ENCODE results near the gene RAB11A.

Gene RAB11A

DNA sequence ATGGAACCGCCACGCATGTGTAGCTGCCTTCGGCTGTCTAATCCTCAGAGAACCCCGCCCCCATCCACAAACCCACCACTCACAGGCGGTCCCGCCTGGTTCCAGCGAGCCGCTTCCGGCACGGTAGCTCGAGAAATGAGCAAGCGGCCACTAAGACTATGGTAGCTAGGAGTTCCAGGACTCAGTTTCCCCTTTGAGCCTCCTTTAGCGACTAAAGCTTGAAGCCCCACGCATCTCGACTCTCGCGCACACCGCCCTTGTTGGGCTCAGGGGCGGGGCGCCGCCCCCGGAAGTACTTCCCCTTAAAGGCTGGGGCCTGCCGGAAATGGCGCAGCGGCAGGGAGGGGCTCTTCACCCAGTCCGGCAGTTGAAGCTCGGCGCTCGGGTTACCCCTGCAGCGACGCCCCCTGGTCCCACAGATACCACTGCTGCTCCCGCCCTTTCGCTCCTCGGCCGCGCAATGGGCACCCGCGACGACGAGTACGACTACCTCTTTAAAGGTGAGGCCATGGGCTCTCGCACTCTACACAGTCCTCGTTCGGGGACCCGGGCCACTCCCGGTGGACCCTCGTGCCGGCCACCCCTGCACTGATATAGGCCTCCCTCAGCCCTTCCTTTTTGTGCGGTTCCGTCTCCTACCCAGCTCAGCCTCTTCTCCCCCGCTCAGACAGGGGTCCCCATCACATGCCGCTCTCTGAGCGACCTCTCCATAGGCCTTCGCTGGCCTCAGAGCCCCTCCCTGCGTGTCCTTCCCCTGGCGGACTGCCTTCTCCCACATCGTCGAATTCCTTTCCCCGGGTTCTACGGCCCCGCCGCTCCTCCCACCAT is at the start of gene RAB11A:
TSS of gene RAB11A (plus strand) at position 366 of the 828 bp plus-strand sequence. CDS start at position 461, 95 bp downstream.
- peak; percentile 92 to 98 for DNase-seq (ENCODE audit: low read depth in 1 of 2, low spot score in 1 of 2)

DNA sequence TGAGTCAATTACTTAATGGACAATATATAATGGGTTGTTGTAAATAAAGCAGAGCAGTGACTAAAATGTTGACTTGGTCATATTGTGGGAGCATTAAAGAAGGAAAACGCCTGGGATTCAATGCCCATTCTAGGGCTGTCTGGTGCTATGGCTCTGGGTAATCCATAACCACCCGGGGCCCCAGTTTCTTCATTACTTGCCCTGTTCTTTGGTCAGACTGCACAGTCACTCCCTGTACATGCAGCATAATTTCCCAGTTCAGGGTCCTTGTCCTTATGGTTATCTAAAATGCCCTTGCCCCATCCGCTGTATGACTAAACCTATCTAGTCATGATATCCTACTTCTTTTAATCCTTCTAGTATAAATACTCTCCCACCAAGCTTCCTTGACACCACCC is 49.7 kb upstream of the RAB11A start:
- no peak for DNase-seq (ENCODE audit: low read depth in 1 of 2, low spot score in 1 of 2)

DNA sequence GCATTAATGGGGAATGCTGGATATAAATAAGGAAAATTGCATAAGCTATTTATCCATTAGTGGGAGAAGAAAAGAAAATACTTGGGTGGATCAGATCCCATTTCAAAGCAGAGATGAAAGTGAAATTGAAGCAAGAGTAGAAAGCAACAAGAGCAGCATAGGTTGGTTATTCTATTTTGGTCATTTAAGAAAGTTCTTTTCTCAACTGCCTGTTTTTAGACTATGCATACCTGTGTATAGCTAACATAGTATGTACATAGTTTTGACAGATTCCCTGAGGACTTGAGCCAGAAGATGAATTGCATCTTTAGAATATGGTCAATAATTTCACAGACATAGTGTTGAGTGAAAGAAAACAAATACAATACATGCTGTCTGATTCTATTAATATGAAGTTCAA is 48.2 kb upstream of the RAB11A start:
- DNase-seq (ENCODE audit: low read depth in 1 of 2, low spot score in 1 of 2), result no peak

DNA sequence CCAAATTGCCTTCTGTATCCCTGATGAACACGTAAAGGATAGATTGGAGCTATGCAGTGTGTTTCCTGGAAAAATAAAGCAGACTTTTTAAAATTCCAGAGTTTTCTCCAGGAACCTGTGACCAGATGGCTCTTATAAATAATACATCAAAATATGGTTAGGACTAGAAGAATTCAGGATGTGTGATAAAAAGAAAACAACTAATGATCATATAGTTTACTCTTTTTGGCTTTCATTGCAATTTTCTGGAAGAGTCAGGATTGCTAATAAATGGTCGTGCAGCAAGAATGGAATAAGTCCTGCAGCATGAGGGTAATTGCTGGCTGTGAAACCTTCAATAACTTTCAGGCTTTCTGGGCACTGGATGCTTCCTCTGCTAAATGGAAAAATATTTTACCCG is 47.0 kb upstream of the RAB11A start:
- no peak for DNase-seq (ENCODE audit: low read depth in 1 of 2, low spot score in 1 of 2)

DNA sequence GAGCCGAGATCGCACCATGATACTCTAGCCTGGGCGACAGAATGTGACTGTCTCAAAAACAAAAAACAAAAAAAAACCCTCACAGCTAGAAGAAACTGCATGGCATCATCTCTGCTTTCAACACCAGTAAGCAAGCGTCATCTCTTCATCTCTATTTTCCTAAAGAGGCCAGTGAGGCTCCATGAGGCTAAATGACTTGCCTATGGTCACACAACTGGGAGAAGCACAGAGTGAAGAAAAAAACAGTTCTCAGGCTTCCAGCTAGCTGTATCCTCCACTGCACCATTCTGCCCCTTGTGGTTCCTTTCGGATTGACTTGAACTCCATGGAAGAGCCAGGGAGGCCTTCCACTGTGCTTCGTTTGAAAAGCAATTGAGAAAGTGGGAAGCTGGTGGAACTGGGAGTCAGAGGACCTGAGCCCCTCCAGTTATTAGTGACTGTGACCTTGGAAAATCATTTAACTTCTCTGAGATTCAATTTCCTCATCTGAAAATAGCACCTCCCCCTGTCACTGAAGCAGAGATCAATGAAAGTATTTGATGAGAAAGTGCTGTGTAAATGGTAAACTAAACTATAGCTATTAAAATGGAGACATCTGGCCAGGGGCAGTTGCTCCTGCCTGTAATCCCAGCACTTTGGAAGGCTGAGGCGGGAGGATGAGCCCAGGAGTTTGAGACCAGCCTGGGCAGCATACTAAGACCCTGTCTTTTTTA is 45.1 kb upstream of the RAB11A start:
- DNase-seq (ENCODE audit: low read depth in 1 of 2, low spot score in 1 of 2), result no peak

DNA sequence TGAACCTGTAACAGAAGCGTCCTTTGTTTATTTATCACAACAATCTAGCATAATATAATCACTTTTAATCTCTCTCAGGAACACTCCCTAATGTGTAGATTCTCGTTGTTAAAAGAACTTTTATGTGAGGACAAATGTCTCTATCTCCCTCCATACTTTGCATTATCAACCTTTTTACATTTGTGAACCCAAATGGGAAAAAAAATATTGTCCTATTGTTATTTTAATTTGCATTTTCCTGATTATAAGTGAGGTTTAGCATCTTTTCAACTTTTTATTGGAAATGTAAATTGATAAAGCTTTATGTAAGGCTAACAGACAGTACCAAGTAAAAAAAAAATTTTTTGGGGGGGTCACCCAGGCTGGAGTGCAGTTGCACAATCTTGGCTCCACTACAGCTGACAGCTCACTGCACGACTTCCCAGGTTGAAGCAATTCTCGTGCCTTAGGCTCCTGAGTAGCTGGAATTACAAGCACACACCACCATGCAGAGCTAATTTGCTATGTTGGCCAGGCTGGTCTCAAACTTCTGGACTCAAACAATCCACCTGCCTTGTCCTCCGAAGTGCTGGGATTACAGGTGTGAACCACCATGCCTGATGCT is 44.2 kb upstream of the RAB11A start:
- no peak for DNase-seq (ENCODE audit: low read depth in 1 of 2, low spot score in 1 of 2)

DNA sequence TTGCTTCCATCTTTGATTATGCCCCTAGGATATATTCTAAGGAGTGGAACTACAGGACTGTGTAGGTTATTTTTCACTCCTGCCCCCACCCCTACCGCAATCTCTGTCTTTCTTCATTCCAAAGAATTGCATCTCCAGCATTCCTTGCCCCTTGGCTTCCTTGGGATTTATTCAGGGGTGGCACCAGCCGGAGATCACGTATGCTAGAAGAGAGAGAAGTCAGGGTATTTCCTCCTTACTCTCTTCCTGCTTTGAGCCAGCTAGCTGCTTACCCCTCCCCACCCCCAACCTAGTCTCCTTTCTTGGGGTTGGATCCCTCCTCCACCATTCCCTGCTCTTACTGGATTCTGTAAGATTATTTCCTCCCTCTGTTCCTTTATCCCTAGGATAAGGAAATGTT is 42.2 kb upstream of the RAB11A start:
- DNase-seq (ENCODE audit: low read depth in 1 of 2, low spot score in 1 of 2), result no peak

DNA sequence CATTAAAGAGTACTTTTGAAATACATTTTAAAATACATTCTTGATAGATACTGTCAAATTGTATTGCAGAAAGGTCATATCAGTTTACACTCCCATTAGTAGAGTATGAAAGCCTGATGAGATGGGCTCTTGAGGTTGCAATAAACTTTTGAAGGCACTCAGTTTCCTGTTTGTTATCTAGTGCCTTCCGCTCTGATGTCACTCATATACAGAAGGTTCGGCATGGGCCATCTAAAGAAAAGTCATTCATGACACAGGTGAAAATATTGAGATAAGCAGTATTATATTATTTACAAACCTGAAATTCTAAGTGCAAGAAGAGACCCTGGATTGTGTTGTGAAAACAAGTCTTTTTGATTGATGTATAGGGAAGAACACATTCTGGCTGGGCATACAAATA is 40.7 kb upstream of the RAB11A start:
- no peak for DNase-seq (ENCODE audit: low read depth in 1 of 2, low spot score in 1 of 2)

DNA sequence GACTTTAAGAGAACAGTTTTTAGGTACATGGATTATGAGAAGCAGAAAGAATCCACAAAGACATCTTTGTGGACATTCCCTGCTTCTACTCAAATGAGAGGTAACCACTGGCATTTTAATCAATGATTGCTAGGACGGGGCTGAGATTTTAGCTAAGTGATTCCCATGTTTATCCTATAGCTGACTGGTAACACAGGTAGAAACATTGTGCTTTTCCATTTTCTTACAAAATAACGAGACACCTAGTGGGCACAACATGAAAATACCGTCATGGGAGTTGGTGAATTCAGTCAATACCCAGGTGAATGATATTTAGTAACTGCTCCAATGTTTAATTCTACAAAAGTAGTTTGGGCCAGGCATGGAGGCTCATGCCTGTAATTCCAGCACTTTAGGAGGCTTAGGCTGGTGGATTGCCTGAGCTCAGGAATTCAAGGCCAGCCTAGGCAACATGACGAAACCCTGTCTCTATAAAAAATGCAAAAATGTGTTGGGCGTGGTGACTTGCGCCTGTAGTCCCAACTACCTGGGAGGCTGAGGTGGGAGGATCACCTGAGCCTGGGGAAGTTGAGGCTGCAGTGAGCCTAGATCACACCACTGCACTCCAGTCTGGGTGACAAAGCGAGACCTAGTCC is 40.0 kb upstream of the RAB11A start:
- no peak for DNase-seq (ENCODE audit: low read depth in 1 of 2, low spot score in 1 of 2)

DNA sequence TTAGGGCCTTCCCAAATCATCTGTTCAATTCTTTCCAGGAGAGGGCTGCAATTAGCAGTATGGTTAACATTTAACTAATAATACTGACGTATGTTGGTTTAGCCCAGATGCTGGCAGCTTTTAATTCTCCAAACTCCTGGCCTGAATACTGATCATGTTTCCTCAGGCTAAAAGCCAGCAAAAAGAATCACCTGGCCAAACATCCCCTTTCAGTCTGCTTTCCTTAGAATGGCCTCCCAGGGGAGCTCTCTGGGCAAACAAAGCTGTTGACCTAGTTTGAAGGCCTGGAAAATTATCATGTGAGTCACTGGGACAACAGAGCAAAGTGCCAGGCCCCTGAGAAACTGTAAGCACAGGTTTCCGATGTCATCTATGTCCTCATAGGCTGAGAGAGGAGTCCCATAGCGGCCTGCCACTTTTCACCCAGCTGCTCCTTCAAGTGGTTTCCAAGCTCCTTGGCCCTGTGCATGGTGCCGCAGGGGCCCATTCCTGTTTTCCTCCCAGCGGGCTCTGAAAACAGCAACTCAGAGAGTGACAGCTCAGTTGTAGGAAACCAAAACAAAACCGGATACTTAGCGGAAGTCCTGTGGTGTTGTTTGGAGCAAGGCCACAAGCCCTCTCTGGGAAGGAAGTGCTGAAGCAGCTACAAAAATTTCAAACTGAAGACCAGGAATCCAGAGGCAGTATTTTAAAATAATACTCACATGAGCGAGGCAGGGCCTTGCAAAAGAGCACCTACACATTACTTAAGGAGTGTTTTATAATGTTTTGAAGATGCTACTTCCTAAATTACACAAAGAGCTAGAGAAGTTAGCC is 36.5 kb upstream of the RAB11A start:
- peak; percentile 28 to 33 for DNase-seq (ENCODE audit: low read depth in 1 of 2, low spot score in 1 of 2)

DNA sequence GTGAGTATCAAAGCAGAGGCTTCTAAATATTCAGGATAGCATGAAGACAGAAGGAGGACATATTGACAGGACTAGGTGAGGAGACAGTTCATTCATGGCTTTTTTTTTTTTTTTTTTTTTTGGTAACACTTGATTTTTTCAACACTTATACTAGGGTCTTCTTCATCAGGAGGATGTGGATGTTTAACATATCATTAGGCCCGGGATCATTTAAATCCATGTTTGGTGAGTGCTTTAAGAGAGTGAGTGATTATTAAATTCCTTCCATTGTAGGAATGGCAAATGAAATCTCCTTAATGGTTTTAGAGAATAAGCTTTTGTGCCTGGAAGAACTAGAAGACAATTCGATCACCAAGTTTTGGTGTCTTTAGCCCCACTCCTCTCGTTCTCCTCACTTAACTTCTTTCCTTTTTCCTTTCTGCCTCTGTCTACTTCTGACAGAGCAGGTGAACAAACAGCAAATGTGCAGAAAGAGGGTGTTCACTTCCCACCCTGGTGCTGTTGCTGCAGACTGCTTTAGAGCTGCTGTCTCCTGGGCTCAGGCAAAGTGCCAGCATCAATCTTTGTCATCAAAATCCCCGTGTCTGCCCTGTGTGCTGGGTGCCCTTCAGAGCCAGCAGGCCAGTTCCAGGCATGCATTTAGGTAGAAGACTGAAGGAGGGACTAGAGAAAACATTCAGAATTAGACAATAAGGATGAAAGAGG is 35.6 kb upstream of the RAB11A start:
- no peak for DNase-seq (ENCODE audit: low read depth in 1 of 2, low spot score in 1 of 2)

DNA sequence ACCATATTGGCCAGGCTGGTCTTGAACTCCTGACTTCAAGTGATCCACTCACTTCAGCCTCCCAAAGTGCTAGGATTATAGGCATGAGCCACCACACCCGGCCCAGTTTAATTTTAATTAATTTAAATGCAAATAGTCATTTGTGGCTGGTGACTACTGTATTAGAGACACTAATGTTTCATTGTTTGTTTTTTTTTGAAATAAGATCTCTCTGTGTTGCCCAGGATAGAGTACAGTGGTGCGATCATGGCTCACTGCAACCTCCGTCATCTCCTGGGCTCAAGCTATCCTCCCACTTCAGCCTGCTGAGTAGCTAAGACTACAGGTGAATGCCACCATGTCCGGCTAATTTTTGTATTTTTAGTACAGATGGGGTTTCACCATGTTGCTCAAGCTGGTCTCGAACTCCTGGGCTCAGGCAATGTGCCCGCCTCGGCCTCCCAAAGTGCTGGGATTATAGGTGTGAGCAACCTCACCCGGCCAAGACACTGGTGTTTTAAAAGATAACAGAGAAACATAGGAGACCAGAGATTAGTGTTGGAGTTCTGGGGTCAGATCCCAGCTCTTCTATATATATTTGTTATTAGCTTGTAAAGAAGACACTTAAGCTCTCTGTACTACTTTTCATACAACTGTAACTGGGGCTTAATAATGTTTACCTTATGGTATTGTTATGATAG is 34.5 kb upstream of the RAB11A start:
- DNase-seq (ENCODE audit: low read depth in 1 of 2, low spot score in 1 of 2), result no peak

DNA sequence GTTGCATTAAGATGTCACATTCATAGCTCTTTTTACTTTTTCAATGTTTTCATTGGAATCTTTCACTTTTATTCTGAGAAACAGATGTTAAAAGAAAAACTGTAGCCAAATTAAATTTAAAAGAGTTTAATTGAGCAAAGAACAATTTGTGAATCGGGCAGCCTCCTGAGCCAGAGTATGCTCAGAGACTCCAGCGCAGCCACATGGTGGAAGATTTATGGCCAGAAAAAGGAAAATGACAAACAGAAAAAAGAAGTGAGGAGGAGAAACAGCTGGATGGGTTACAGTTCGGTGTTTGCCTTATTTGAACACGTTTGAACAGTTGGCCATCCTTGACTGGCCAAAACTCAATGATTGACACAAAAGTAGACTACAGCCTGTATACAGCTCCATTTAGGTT is 33.8 kb upstream of the RAB11A start:
- no peak for DNase-seq (ENCODE audit: low read depth in 1 of 2, low spot score in 1 of 2)

DNA sequence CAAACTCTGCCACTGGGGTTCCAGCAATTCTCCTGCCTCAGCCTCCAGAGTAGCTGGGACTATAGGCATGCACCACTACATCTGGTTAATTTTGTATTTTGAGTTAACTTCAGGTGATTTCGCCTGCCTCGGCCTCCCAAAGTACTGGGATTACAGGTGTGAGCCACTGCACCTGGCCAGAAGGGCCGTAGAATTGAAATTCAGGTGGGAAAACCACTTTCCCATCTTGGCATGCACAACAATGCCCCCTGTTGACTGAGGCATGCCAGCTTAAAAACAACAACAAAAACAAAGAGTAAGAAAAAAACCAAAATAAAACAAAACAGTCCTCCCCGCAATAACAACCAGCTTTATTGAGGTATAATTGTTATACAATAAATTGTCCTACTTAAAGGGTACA is 32.6 kb upstream of the RAB11A start:
- no peak for DNase-seq (ENCODE audit: low read depth in 1 of 2, low spot score in 1 of 2)

DNA sequence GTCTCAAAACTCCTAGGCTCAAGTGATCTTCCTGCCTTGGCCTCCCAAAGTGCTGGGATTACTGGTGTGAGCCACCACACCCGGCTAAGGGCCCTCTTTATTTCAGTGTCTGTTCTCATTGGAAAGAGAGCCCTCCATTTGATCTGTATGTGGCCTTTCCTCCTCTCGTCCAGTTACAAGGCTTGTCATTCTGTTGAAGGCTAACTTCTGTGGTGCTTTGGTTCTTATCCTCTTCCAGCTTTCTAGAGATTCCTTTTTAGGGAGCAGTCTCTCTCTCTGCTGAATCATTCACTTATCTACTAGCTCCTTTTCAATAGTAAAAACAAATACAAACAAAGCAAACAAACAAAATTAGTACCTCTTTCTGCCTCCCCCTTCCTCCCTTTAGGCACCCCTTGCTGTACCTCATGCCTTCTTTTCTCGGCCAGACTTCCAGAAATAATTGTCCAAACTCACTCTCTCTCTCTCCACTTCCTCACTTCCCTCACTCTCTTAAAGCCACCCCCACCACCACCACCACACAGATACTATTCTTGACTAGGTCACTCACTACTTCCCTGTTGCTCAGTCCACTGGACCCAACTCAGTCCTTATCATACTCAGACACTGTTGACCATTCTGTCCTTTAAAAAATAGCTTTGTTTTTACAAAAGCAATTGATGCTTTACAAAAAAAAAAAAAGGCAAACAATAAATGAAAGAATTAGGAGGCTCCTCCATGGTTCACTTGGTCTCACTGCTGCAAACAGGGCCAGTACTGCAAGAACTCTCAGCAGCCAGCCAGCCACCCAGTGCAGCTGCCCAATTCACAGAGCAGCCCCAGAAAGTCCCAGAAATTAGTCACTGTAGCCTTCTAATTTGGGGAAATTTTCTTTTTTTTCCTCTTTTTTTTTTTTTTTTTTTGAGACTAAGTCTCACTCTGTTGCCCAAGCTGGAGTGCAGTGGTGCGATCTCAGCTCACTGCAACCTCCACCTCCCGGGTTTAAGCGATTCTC is 31.7 kb upstream of the RAB11A start:
- no peak for DNase-seq (ENCODE audit: low read depth in 1 of 2, low spot score in 1 of 2)

DNA sequence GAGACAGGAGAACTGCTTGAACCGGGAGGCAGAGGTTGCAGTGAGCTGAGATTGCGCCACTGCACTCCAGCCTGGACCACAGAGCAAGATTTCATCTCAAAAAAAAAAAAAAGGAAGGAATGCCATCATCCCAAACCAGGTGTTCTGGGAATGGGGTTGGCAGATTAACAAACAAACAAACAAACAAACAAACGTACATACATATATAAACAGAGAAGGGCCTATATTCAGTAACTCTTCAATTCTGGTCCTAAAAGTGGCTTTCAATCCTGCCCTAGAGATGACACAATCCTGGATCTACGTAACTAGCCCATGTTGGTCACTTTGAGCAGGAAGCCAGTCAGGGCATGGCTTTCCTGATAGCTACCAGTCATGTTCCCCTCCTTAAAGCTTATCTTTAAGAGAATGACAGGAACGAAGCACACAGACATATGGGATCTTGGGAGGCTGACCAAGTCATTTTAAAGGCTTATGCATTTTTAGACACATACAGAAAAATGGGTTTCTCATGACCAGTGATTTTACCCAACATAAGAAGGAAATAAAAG is 29.9 kb upstream of the RAB11A start:
- DNase-seq (ENCODE audit: low read depth in 1 of 2, low spot score in 1 of 2), result no peak

DNA sequence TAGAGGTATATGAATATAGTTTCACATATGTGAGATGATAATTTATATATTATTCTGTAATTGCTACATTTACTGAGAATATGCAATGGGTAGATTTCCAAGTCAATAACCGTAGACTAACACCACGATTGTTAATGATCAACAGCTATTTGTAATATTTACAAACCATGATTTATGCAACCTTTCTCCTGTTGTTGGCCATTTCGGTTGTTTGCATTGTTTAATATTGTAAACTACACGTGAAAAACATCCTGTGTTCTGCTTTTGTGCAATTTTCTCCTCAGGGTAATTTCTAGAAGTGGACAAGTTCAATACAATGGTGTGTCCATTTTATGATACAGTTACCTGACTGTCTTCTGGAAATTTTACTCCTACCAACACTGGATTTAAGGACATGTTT is 29.3 kb upstream of the RAB11A start:
- no peak for DNase-seq (ENCODE audit: low read depth in 1 of 2, low spot score in 1 of 2)
